GM12873 (cell line): ENCODE data around the gene TMEM53.

Source experiments
- TF ChIP-seq, protein P1 (sequence below): IDR thresholded peaks from 2 replicates; pipeline ENCODE4 v1.5.1; 2012; ENCODE audit warnings: low read depth, mild to moderate bottlenecking, moderate library complexity, low read length, control low read depth; ENCODE audit not compliant: insufficient read depth; ENCODE audit errors: missing control alignments

TMEM53 gene

GRCh38 chr1:44707112-44707881 lies 33.0 kb upstream of the TMEM53 start:
- TF ChIP-seq, protein P1, sequence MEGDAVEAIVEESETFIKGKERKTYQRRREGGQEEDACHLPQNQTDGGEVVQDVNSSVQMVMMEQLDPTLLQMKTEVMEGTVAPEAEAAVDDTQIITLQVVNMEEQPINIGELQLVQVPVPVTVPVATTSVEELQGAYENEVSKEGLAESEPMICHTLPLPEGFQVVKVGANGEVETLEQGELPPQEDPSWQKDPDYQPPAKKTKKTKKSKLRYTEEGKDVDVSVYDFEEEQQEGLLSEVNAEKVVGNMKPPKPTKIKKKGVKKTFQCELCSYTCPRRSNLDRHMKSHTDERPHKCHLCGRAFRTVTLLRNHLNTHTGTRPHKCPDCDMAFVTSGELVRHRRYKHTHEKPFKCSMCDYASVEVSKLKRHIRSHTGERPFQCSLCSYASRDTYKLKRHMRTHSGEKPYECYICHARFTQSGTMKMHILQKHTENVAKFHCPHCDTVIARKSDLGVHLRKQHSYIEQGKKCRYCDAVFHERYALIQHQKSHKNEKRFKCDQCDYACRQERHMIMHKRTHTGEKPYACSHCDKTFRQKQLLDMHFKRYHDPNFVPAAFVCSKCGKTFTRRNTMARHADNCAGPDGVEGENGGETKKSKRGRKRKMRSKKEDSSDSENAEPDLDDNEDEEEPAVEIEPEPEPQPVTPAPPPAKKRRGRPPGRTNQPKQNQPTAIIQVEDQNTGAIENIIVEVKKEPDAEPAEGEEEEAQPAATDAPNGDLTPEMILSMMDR = no peak

- TF ChIP-seq, protein P1 = no peak
These were observed 31.7 kb upstream of the TMEM53 start for GRCh38 chr1:44705938-44706337.

DNA sequence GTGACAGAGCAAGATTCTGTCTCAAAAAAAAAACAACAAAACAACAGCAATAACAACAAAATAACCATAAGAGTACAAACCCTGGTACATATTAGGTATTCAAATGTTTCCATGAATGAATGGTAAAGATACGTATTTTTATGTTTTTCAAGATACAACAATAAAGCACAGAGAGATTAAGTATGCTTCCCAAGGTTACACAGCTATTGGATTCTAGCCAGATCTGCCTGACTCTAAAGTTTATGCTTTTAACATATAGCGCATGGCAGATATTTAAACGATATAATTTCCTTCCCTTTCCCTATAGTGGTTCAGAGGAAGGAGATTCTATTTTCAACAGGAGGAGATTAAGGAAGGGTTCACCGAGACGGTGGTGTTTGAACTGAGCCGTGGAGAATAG lies 31.2 kb upstream of the TMEM53 start:
- TF ChIP-seq, protein P1 = no peak

DNA sequence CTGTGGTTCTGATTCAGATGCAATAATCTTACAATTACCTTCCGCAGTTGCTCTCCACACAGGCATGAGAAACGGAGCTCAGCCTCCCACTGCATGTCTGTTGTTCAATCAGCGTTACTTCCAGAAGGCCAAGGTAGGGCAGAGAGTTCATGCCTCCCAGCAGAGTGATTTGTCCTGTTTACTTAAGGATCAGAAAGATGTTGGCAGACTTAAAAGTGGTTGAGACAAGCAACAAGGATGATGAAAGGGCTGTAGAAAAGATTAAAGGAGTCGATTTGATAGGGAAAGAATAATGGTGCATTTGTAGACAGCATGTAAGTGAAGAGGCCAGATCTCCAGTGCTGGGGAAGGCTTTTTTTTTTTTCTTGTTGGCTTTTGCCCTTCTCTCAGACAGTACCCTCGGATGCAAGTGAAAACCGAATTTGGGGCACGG lies 26.9 kb upstream of the TMEM53 start:
- TF ChIP-seq, protein P1 = no peak

- TF ChIP-seq, protein P1 = no peak
These were observed 26.3 kb upstream of the TMEM53 start for GRCh38 chr1:44700573-44700972.

- TF ChIP-seq, protein P1 = no peak
These were observed 23.9 kb upstream of the TMEM53 start for GRCh38 chr1:44698138-44698537.

- TF ChIP-seq, protein P1 = no peak
These were observed 22.6 kb upstream of the TMEM53 start for GRCh38 chr1:44696789-44697345.
